Stomach (tissue), 9 donors: ENCODE data around the gene SPRR3. TPM values are rescaled to one million over a fixed set of nuclear protein-coding genes. Genes with fewer than 3 reads are reported as not detected.

Experiments used
- DNase-seq, 2 donors: peaks; one replicate each; pipeline versions ENCODE4 v3.0.0 to v3.0.0-alpha.2; 2013 to 2019
- H3K27ac ChIP-seq, 5 donors: fragments of 200-600 bp in 4 of 5; sonication (generic) in 4 of 5; one replicate each; pipeline ENCODE4 v1.5.1; 2013 to 2019; ENCODE audit warnings: mild to moderate bottlenecking in 1 of 5, moderate library complexity in 1 of 5
- H3K27me3 ChIP-seq, 3 donors: fragments of 200-600 bp; sonication (generic); one replicate each; pipeline ENCODE4 v1.5.1; 2017 to 2019; ENCODE audit warnings: mixed run types in 1 of 3
- H3K36me3 ChIP-seq, 4 donors: fragments of 200-600 bp; sonication (generic); 1 replicate in 3 of 4; 2 replicates in 1 of 4; pipeline ENCODE4 v1.5.1; 2016 to 2019
- H3K4me1 ChIP-seq, 4 donors: fragments of 200-600 bp; sonication (generic); one replicate each; pipeline ENCODE4 v1.5.1; 2016 to 2019
- H3K4me3 ChIP-seq, 4 donors: fragments of 200-600 bp; sonication (generic) in 3 of 4; one replicate each; pipeline ENCODE4 v1.5.1; 2016 to 2019; ENCODE audit warnings: mild to moderate bottlenecking in 1 of 4
- H3K9me3 ChIP-seq, 4 donors: fragments of 200-600 bp; sonication (generic); one replicate each; pipeline ENCODE4 v1.5.1; 2016 to 2019
- EP300 ChIP-seq: sonication (generic); formaldehyde crosslinking; IDR thresholded peaks from one replicate; pipeline ENCODE4 v1.6.1; 2017; ENCODE audit warnings: antibody characterized with exemption
- POLR2A ChIP-seq, 4 donors: fragments of 450-650 bp; IDR thresholded peaks; one replicate each; pipeline ENCODE4 v1.6.1; 2016; ENCODE audit warnings: antibody characterized with exemption in 4 of 4, control low read depth in 2 of 4, mild to moderate bottlenecking in 1 of 4, moderate library complexity in 1 of 4
- POLR2AphosphoS5 ChIP-seq, 3 donors: sonication (generic); formaldehyde crosslinking; IDR thresholded peaks; one replicate each; pipeline ENCODE4 v1.6.1; 2016; ENCODE audit warnings: antibody characterized with exemption in 3 of 3
- WGBS, 5 donors: extraction: QIAGEN DNeasy Blood & Tissue Kit in 3 of 5; methylation state at CpG; one replicate each; pipeline versions ENCODE4 v1.1.5 to v1.1.7; 2013 to 2018; 5-methylcytosine and 5-hydroxymethylcytosine counted together
- intact Hi-C: fragments of 100-400 bp; cut with DNase I; formaldehyde crosslinking; loops from one replicate; pipeline ENCODE4 v1.15.1; 2023; ENCODE audit warnings: low total_unique reads
- polyA plus RNA-seq, 3 donors: library from polyadenylated mRNA; stranded (reverse); fragments of 200-250 nt; gene quantifications; one replicate each; pipeline ENCODE4 v1.2.3, GENCODE V29; 2013
- small RNA-seq, 4 donors: library from RNA; depleted of rRNA; stranded (forward); fragments of <200 nt; gene quantifications; one replicate each; pipeline ENCODE3, GENCODE V24; 2016
- total RNA-seq, 5 donors: library from RNA; depleted of rRNA; stranded (reverse); fragments of >200 nt; gene quantifications; one replicate each; pipeline versions ENCODE4 v1.1.0 to v1.2.3, GENCODE V29; 2014 to 2016
- TF ChIP-seq, protein P1 (sequence below), 7 experiments: fragments of 450-650 bp in 4 of 7; fragments of 200-600 bp in 3 of 7; sonication (generic) in 3 of 7; IDR thresholded peaks; one replicate each; pipeline ENCODE4 v1.5.1; 2016 to 2019; ENCODE audit warnings: antibody characterized with exemption in 7 of 7, control low read depth in 2 of 7, mild to moderate bottlenecking in 1 of 7
- donor health status: healthy with polysubstance abuse.
- donor health status: Bipolar disorder and iron deficiency.
- donor health status: healthy.

SPRR3 gene
- total and polyA plus RNA-seq, 8 donors, result 3.1 to 932 (median 12.8) TPM; not detected in 5

GRCh38 chr1:153032677-153033308 lies 31.2 kb downstream of the SPRR3 start:
- WGBS, 5 donors, result 28 to 61% (median 48%) methylated on average over 3 of the region's 3 CpGs
- Histone ChIP-seq H3K27ac (no peak overlapping the region), H3K4me3 (no peak overlapping the region), H3K36me3 (no peaks in the 10 kb centered on the region), H3K27me3 (no peaks in the 10 kb centered on the region), H3K4me1 (no peaks in the 10 kb centered on the region), H3K9me3 (no peaks in the 10 kb centered on the region)
- intact Hi-C loops, result no loop called here
- DNase-seq, result peak in 1 of 2 donors; percentile 58
- TF ChIP-seq POLR2AphosphoS5 (IDR thresholded peaks at IDR 0.05) (no peak), POLR2A (IDR thresholded peaks at IDR 0.05) (no peak), EP300 (no peak)
- TF ChIP-seq, protein P1, sequence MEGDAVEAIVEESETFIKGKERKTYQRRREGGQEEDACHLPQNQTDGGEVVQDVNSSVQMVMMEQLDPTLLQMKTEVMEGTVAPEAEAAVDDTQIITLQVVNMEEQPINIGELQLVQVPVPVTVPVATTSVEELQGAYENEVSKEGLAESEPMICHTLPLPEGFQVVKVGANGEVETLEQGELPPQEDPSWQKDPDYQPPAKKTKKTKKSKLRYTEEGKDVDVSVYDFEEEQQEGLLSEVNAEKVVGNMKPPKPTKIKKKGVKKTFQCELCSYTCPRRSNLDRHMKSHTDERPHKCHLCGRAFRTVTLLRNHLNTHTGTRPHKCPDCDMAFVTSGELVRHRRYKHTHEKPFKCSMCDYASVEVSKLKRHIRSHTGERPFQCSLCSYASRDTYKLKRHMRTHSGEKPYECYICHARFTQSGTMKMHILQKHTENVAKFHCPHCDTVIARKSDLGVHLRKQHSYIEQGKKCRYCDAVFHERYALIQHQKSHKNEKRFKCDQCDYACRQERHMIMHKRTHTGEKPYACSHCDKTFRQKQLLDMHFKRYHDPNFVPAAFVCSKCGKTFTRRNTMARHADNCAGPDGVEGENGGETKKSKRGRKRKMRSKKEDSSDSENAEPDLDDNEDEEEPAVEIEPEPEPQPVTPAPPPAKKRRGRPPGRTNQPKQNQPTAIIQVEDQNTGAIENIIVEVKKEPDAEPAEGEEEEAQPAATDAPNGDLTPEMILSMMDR (IDR thresholded peaks at IDR 0.05), result no peak

DNA sequence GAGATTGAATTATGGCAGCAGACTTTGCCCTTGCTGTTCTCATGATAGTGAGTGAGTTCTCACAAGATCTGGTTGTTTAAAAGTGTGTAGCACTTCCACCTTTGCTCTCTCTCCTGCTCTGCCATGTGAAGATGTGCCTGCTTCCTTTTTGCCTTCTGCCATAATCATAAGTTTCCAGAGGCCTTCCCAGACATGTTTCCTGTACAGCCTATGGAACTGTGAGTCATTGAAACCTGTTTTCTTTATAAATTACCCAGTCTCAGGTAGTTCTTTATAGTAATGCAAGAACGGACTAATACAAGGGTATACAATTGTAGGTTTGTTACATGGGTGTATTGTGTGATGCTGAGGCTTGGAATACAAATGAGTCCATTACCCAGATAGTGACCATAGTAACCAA lies 33.7 kb downstream of the SPRR3 start:
- H3K27ac ChIP-seq, result no peak overlapping the region
- WGBS, 5 donors, result 53 to 81% (median 77%) methylated on average over 1 of the region's 1 CpG
- no peaks in the 10 kb centered on the region for H3K4me1 ChIP-seq
- no peak overlapping the region for H3K4me3 ChIP-seq
- intact Hi-C loops, result no loop called here
- no peaks in the 10 kb centered on the region for H3K36me3 ChIP-seq
- no peaks in the 10 kb centered on the region for H3K9me3 ChIP-seq
- H3K27me3 ChIP-seq, result no peaks in the 10 kb centered on the region
- no peak for DNase-seq
- TF ChIP-seq POLR2AphosphoS5 (IDR thresholded peaks at IDR 0.05), result no peak

DNA sequence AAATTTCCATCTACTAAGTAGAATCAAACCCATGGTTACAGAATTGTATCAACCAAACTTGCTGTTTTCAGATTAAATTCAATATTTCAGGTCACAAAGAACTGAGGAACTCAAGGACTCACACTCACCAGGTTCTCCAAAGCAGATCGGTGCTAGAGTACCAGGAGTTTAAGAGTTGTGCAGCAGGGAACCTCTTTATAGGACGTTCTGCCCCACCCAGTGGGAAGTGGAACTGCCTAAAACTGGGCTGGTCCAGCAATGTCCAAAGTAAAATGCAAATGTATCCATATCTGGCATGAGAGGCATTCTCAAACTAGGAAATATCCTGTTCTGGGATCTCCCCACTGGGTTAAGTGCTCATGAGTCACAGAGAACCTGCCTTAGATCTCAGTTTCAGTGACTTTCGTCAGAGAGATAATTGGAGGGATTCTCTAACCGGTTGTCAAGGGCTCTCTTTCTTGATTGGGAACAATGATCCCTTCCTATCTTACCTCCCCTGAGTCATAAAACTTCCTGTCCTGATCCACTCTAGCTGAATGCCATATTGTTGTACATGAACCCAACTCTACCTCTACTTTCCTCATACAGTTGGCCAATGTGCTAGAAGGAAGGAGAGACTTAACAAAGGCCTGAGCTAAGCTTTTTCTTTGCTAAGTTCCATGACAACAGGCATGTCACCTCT lies 39.5 kb downstream of the SPRR3 start, which contains the start of gene SPRR2D:
SPRR2D (minus strand) TSS at position 171 of the 682 bp plus-strand sequence. CDS start 774 bp downstream, outside the sequence.
- Histone ChIP-seq H3K27me3 (no peaks in the 10 kb centered on the region), H3K4me1 (no peaks in the 10 kb centered on the region), H3K36me3 (no peaks in the 10 kb centered on the region), H3K4me3 (no peak within 1 kb of the TSS), H3K9me3 (no peaks in the 10 kb centered on the region), H3K27ac (no peak within 1 kb of the TSS)
- TF ChIP-seq, protein P1 (IDR thresholded peaks at IDR 0.05), result no peak
- TF ChIP-seq POLR2AphosphoS5 (IDR thresholded peaks at IDR 0.05), result no peak
- TF ChIP-seq POLR2A (IDR thresholded peaks at IDR 0.05), result no peak
- TF ChIP-seq EP300, result no peak
- intact Hi-C loops, result no loop called here
- no peak for DNase-seq
- 62 to 72% (median 65%) methylated on average over 4 of the region's 4 CpGs for WGBS, 5 donors

DNA sequence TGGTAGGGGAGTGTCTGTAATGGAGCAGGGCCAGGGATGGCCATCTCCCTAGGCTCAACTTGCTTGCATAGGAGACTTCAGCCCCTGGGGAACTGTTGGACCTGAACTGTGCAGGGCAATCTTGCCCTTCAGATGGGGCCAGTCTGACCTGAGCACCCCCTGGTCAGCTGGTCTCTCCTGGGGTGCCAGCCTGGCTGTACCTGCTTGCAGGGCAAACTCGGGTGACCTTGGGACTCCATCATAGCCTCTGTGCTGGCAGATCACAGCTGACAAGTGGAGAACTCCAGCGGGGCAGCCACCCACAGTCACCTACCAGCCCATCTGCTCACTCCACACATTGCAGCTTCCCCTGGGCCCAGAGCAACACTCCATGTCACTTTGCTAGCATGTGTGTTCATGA lies 47.7 kb downstream of the SPRR3 start:
- Histone ChIP-seq H3K36me3 (no peaks in the 10 kb centered on the region), H3K27ac (no peak overlapping the region), H3K9me3 (peaks cover 0 to 3% (median 0%) of the 10 kb centered on the region in 4 donors), H3K27me3 (no peaks in the 10 kb centered on the region), H3K4me1 (no peaks in the 10 kb centered on the region), H3K4me3 (no peak overlapping the region)
- WGBS, 5 donors, result 77 to 94% (median 89%) methylated on average over 2 of the region's 2 CpGs
- DNase-seq, result no peak
- TF ChIP-seq, protein P1 (IDR thresholded peaks at IDR 0.05), result no peak
- TF ChIP-seq POLR2A (IDR thresholded peaks at IDR 0.05) (no peak), POLR2AphosphoS5 (IDR thresholded peaks at IDR 0.05) (no peak), EP300 (no peak)
- intact Hi-C loops, result no loop called here

Small RNAs within 50 kb of the gene (small RNA-seq; reads per million reads assigned to genes)
- 0 reads per million in 4 donors for gene AL356867.1
- gene RF00322, result 0 reads per million in 4 donors
- 0 reads per million in 4 donors for gene SPRR1A

Other genes with a start within 250 kb of the SPRR3 start
- gene KPRP, start 243.7 kb upstream of the SPRR3 start, total RNA-seq, result not detected
- under 1 TPM in 1 of 3 donors, not detected in 2; 0.30 TPM for gene KPRP, start 243.7 kb upstream of the SPRR3 start, polyA plus RNA-seq
- gene LCE1F, start 226.6 kb upstream of the SPRR3 start, total RNA-seq, result not detected
- not detected for gene LCE1F, start 226.6 kb upstream of the SPRR3 start, polyA plus RNA-seq
- not detected for gene LCE1E, start 215.5 kb upstream of the SPRR3 start, total RNA-seq
- not detected for gene LCE1E, start 215.5 kb upstream of the SPRR3 start, polyA plus RNA-seq
- not detected for gene LCE1D, start 205.0 kb upstream of the SPRR3 start, total RNA-seq
- not detected for gene LCE1D, start 205.0 kb upstream of the SPRR3 start, polyA plus RNA-seq
- gene LCE1C, start 195.1 kb upstream of the SPRR3 start, total RNA-seq, result not detected
- gene LCE1C, start 195.1 kb upstream of the SPRR3 start, polyA plus RNA-seq, result under 1 TPM in 1 of 3 donors, not detected in 2; 0.23 TPM
- not detected for gene LCE1B, start 189.8 kb upstream of the SPRR3 start, total RNA-seq
- gene LCE1B, start 189.8 kb upstream of the SPRR3 start, polyA plus RNA-seq, result not detected
- gene LCE1A, start 174.3 kb upstream of the SPRR3 start, total RNA-seq, result not detected
- not detected for gene LCE1A, start 174.3 kb upstream of the SPRR3 start, polyA plus RNA-seq
- not detected for gene LCE6A, start 158.9 kb upstream of the SPRR3 start, total RNA-seq
- not detected for gene LCE6A, start 158.9 kb upstream of the SPRR3 start, polyA plus RNA-seq
- gene LCE7A, start 141.8 kb upstream of the SPRR3 start, total RNA-seq, result not detected
- not detected for gene LCE7A, start 141.8 kb upstream of the SPRR3 start, polyA plus RNA-seq
- gene SMCP, start 123.4 kb upstream of the SPRR3 start, total RNA-seq, result not detected
- not detected for gene SMCP, start 123.4 kb upstream of the SPRR3 start, polyA plus RNA-seq
- gene IVL, start 93.2 kb upstream of the SPRR3 start, total RNA-seq, result not detected
- gene IVL, start 93.2 kb upstream of the SPRR3 start, polyA plus RNA-seq, result 10 to 100 TPM in 1 of 3 donors, not detected in 2; 11.5 TPM
- not detected for gene SPRR5, start 54.5 kb upstream of the SPRR3 start, total RNA-seq
- 1 to 10 TPM in 1 of 3 donors, not detected in 2; 1.0 TPM for gene SPRR5, start 54.5 kb upstream of the SPRR3 start, polyA plus RNA-seq
- gene SPRR4, start 31.1 kb upstream of the SPRR3 start, total RNA-seq, result not detected
- not detected for gene SPRR4, start 31.1 kb upstream of the SPRR3 start, polyA plus RNA-seq
- gene SPRR1A, start 17.7 kb upstream of the SPRR3 start, total RNA-seq, result not detected
- gene SPRR1A, start 17.7 kb upstream of the SPRR3 start, polyA plus RNA-seq, result 100 to 1,000 TPM in 1 of 3 donors, not detected in 2; 123 TPM
- not detected for gene SPRR1B, start 29.5 kb downstream of the SPRR3 start, total RNA-seq
- 100 to 1,000 TPM in 1 of 3 donors, 1 to 10 TPM in 1, not detected in 1; 6.1 to 122 TPM for gene SPRR1B, start 29.5 kb downstream of the SPRR3 start, polyA plus RNA-seq
- not detected for gene SPRR2D, start 39.4 kb downstream of the SPRR3 start, total RNA-seq
- 10 to 100 TPM in 1 of 3 donors, not detected in 2; 68.2 TPM for gene SPRR2D, start 39.4 kb downstream of the SPRR3 start, polyA plus RNA-seq
- not detected for gene SPRR2A, start 55.8 kb downstream of the SPRR3 start, total RNA-seq
- 100 to 1,000 TPM in 1 of 3 donors, 1 to 10 TPM in 2; 1.9 to 190 (median 2.7) TPM for gene SPRR2A, start 55.8 kb downstream of the SPRR3 start, polyA plus RNA-seq
- not detected for gene SPRR2B, start 69.9 kb downstream of the SPRR3 start, total RNA-seq
- gene SPRR2B, start 69.9 kb downstream of the SPRR3 start, polyA plus RNA-seq, result under 1 TPM in 1 of 3 donors, not detected in 2; 0.55 TPM
- 10 to 100 TPM in 1 of 5 donors, not detected in 4; 54.8 TPM for gene SPRR2E, start 92.8 kb downstream of the SPRR3 start, total RNA-seq
- 10 to 100 TPM in 1 of 3 donors, not detected in 2; 27.4 TPM for gene SPRR2E, start 92.8 kb downstream of the SPRR3 start, polyA plus RNA-seq
- not detected for gene SPRR2F, start 111.8 kb downstream of the SPRR3 start, total RNA-seq
- gene SPRR2F, start 111.8 kb downstream of the SPRR3 start, polyA plus RNA-seq, result 10 to 100 TPM in 1 of 3 donors, 1 to 10 TPM in 1, under 1 TPM in 1; 0.62 to 11.5 (median 1.5) TPM
- gene SPRR2G, start 149.1 kb downstream of the SPRR3 start, total RNA-seq, result not detected
- gene SPRR2G, start 149.1 kb downstream of the SPRR3 start, polyA plus RNA-seq, result under 1 TPM in 1 of 3 donors, not detected in 2; 0.75 TPM
- not detected for gene LELP1, start 201.7 kb downstream of the SPRR3 start, total RNA-seq
- not detected for gene LELP1, start 201.7 kb downstream of the SPRR3 start, polyA plus RNA-seq
- not detected for gene PRR9, start 215.8 kb downstream of the SPRR3 start, total RNA-seq
- not detected for gene PRR9, start 215.8 kb downstream of the SPRR3 start, polyA plus RNA-seq